SK-N-SH (cell line): Measurements from ENCODE around the gene PDE4D. TPM values are rescaled to one million over a fixed set of nuclear protein-coding genes. Genes with fewer than 3 reads are reported as not detected.

Experiments used
- CTCF ChIA-PET: fragments of 300-600, 350-600 bp; formaldehyde crosslinking; extraction: SDS; loops from one replicate; lab custom pipeline; 2021; lab: Yijun Ruan, JAX
- POLR2A ChIA-PET: fragments of 350-600 bp; sonication (Branson Sonifier 250); formaldehyde crosslinking; extraction: SDS; loops from one replicate; lab custom pipeline; 2020; ENCODE audit warnings: antibody characterized with exemption, inconsistent platforms; lab: Yijun Ruan, JAX
- DNase-seq: peaks from one replicate; pipeline ENCODE4 v3.0.0; 2012
- H2AFZ ChIP-seq: fragments of 200-600 bp; sonication (generic); 2 replicates; pipeline ENCODE4 v1.8.1; 2016; ENCODE audit warnings: antibody characterized with exemption, mild to moderate bottlenecking, low read depth
- H3F3A ChIP-seq: fragments of 200-600 bp; sonication (generic); replicated peaks from 2 replicates; pipeline ENCODE3; 2016; ENCODE audit warnings: antibody characterized with exemption, mild to moderate bottlenecking; ENCODE audit not compliant: insufficient read depth
- H3K27ac ChIP-seq, 2 experiments: fragments of 200-500 bp in 1 of 2; fragments of 200-600 bp in 1 of 2; sonication (Bioruptor generic) in 1 of 2; sonication (generic), shearing (Covaris generic) in 1 of 2; 2 replicates each; pipeline versions ENCODE4 v1.5.1 to v1.6.1; 2014 to 2016; ENCODE audit warnings: low read depth in 2 of 2, inconsistent platforms in 1 of 2, low read length in 1 of 2, mild to moderate bottlenecking in 1 of 2, mixed read lengths in 1 of 2
- H3K27me3 ChIP-seq: fragments of 200-600 bp; sonication (generic), shearing (Covaris generic); 2 replicates; pipeline ENCODE4 v1.6.1; 2016; ENCODE audit warnings: mixed run types; ENCODE audit not compliant: insufficient read depth
- H3K36me3 ChIP-seq, 2 experiments: fragments of 200-500 bp in 1 of 2; fragments of 200-600 bp in 1 of 2; sonication (Bioruptor generic) in 1 of 2; sonication (generic) in 1 of 2; replicated peaks in 1 of 2; 2 replicates each; pipeline versions ENCODE3 to v1.5.1; 2014 to 2016; ENCODE audit warnings: low read length in 1 of 2, mild to moderate bottlenecking in 1 of 2; ENCODE audit not compliant: insufficient read depth in 2 of 2, control insufficient read depth in 1 of 2
- H3K4me1 ChIP-seq, 2 experiments: fragments of 200-500 bp in 1 of 2; fragments of 200-600 bp in 1 of 2; sonication (Bioruptor generic) in 1 of 2; sonication (generic), shearing (Covaris generic) in 1 of 2; 2 replicates each; pipeline versions ENCODE4 v1.5.1 to v1.6.1; 2014 to 2016; ENCODE audit warnings: low read depth in 1 of 2, low read length in 1 of 2, mixed run types in 1 of 2; ENCODE audit not compliant: insufficient read depth in 2 of 2, control insufficient read depth in 1 of 2
- H3K4me2 ChIP-seq: fragments of 200-600 bp; sonication (generic), shearing (Covaris generic); 2 replicates; pipeline ENCODE4 v1.6.1; 2017; ENCODE audit warnings: mixed run types
- H3K4me3 ChIP-seq, 2 experiments: fragments of 200-500 bp in 1 of 2; fragments of 200-600 bp in 1 of 2; sonication (Bioruptor generic) in 1 of 2; sonication (generic), shearing (Covaris generic) in 1 of 2; 2 replicates each; pipeline versions ENCODE4 v1.5.1 to v1.8.1; 2014 to 2016; ENCODE audit warnings: low read depth in 2 of 2, inconsistent platforms in 1 of 2, low read length in 1 of 2, mild to moderate bottlenecking in 1 of 2, mixed read lengths in 1 of 2, moderate library complexity in 1 of 2
- H3K79me2 ChIP-seq: fragments of 200-600 bp; sonication (generic); 2 replicates; pipeline ENCODE4 v1.8.1; 2017; ENCODE audit warnings: mild to moderate bottlenecking; ENCODE audit not compliant: insufficient read depth
- H3K9ac ChIP-seq: fragments of 200-600 bp; sonication (generic); 2 replicates; pipeline ENCODE4 v1.6.1; 2017; ENCODE audit warnings: mixed run types
- H3K9me2 ChIP-seq: fragments of 200-600 bp; sonication (generic); 2 replicates; pipeline ENCODE4 v1.6.1; 2017; ENCODE audit warnings: mixed run types
- H3K9me3 ChIP-seq: fragments of 200-600 bp; sonication (generic); 2 replicates; pipeline ENCODE4 v1.6.1; 2017; ENCODE audit warnings: mixed run types, mild to moderate bottlenecking, moderate library complexity
- H4K20me1 ChIP-seq: fragments of 200-600 bp; sonication (generic); 2 replicates; pipeline ENCODE4 v1.6.1; 2017; ENCODE audit warnings: mild to moderate bottlenecking, mixed run types; ENCODE audit not compliant: insufficient read depth
- CTCF ChIP-seq: fragments of 200-600 bp; sonication (generic); IDR thresholded peaks from 2 replicates; pipeline ENCODE4 v1.6.1; 2017; ENCODE audit warnings: antibody characterized with exemption, mild to moderate bottlenecking, moderate library complexity
- GABPA ChIP-seq: IDR thresholded peaks from 2 replicates; pipeline ENCODE4 v1.4.0; 2012; ENCODE audit warnings: low read depth, mild to moderate bottlenecking
- JUND ChIP-seq: IDR thresholded peaks from 2 replicates; pipeline ENCODE4 v1.4.0; 2012
- MAX ChIP-seq: IDR thresholded peaks from 2 replicates; pipeline ENCODE4 v1.4.0; 2012; ENCODE audit warnings: low read depth
- MXI1 ChIP-seq: IDR thresholded peaks from 2 replicates; pipeline ENCODE4 v1.6.1; 2012; ENCODE audit warnings: mild to moderate bottlenecking, low read depth, low read length, improper control_type of control experiment
- RAD21 ChIP-seq: IDR thresholded peaks from 2 replicates; pipeline ENCODE4 v1.6.1; 2012; ENCODE audit warnings: mild to moderate bottlenecking, low read length
- SMC3 ChIP-seq: IDR thresholded peaks from 2 replicates; pipeline ENCODE4 v1.6.1; 2012; ENCODE audit warnings: low read depth, low read length, improper control_type of control experiment
- TAF1 ChIP-seq: IDR thresholded peaks from 2 replicates; pipeline ENCODE4 v1.6.1; 2012; ENCODE audit warnings: low read depth, mild to moderate bottlenecking, low read length, moderate library complexity, borderline replicate concordance
- USF2 ChIP-seq: fragments of 150-350 bp; IDR thresholded peaks from 2 replicates; pipeline ENCODE4 v1.6.1; 2017; ENCODE audit warnings: antibody characterized with exemption, low read length, low read depth, borderline replicate concordance
- ZBTB33 ChIP-seq: IDR thresholded peaks from 2 replicates; pipeline ENCODE4 v1.4.0; 2012; ENCODE audit warnings: low read depth, borderline replicate concordance
- WGBS: methylation state at CpG from one replicate; pipeline ENCODE4 v1.1.6; 2017; ENCODE audit warnings: low lambda C conversion rate; 5-methylcytosine and 5-hydroxymethylcytosine counted together
- polyA plus RNA-seq, 3 experiments: library from polyadenylated mRNA; depleted of rRNA; stranded (reverse); fragments of >200 nt; gene quantifications; 2 replicates each; pipeline ENCODE4 v1.2.3, GENCODE V29; 2012
- TF ChIP-seq, protein P1 (sequence below): IDR thresholded peaks from 2 replicates; pipeline ENCODE4 v1.4.0; 2012; ENCODE audit warnings: low read depth, borderline replicate concordance
- TF ChIP-seq, protein P2 (sequence below): IDR thresholded peaks from 2 replicates; pipeline ENCODE4; 2012

Gene PDE4D
- polyA plus RNA-seq, 1 of the 3 experiments (the other 2 are of a cell fraction) = 2.4 TPM

GRCh38 chr5:59069438-59070079 is 824.0 kb downstream of the PDE4D start (continued):
- TF ChIP-seq SMC3 (no peak), RAD21 (no peak)
- TF ChIP-seq, protein P1, sequence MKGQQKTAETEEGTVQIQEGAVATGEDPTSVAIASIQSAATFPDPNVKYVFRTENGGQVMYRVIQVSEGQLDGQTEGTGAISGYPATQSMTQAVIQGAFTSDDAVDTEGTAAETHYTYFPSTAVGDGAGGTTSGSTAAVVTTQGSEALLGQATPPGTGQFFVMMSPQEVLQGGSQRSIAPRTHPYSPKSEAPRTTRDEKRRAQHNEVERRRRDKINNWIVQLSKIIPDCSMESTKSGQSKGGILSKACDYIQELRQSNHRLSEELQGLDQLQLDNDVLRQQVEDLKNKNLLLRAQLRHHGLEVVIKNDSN = no peak

DNA sequence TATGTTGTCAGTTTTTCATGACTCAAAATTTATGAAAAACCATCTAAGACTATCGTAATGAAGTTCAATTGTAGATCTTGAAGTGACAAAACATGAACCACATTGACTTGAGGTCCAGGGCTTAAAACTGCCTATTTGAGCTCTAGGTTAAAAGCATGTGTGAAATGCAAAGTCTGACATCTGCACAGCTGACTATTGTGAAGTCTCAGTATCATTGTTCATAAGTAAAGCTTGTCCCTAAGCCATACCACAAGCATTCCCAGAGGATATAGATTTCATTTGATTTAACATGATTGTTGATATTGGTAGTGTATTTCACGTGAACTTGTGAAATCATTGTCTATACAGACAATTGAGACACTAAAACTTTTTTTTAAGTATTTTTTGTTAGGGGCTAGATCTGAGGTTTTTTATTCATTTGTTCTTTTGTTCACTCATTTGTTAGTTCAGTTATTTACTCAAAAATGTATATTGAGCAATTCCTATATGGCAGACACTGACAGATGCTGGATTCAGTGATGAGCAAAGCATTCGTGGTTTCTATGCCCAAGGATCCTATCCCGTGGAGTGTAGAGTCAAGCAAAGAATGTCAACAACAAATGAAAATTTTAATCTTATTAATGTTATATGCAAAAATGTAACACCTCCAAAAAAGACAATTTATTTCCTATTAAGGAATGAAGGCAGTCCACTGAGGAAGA is 825.4 kb downstream of the PDE4D start:
- H3K9ac ChIP-seq = no peak overlapping the region
- no peak overlapping the region for H3K27ac ChIP-seq
- H3K79me2 ChIP-seq = no peaks in the 10 kb centered on the region
- no peak overlapping the region for H2AFZ ChIP-seq
- no peaks in the 10 kb centered on the region for H3K9me2 ChIP-seq
- CTCF ChIA-PET = no interaction called here
- peaks cover 11% of the 10 kb centered on the region for H3F3A ChIP-seq
- H4K20me1 ChIP-seq = no peaks in the 10 kb centered on the region
- POLR2A ChIA-PET = no interaction called here
- no peak for DNase-seq
- no peaks in the 10 kb centered on the region for H3K36me3 ChIP-seq
- H3K4me1 ChIP-seq = no peaks in the 10 kb centered on the region; a peak in 1 of 4 replicates
- H3K4me3 ChIP-seq = no peak overlapping the region
- H3K27me3 ChIP-seq = no peaks in the 10 kb centered on the region
- H3K4me2 ChIP-seq = no peak overlapping the region
- H3K9me3 ChIP-seq = no peaks in the 10 kb centered on the region
- WGBS = 87% methylated on average over 4 of the region's 4 CpGs
- TF ChIP-seq GABPA (no peak), MXI1 (no peak), ZBTB33 (no peak), CTCF (no peak), JUND (no peak), TAF1 (no peak), USF2 (no peak), MAX (no peak)
- TF ChIP-seq, protein P2, sequence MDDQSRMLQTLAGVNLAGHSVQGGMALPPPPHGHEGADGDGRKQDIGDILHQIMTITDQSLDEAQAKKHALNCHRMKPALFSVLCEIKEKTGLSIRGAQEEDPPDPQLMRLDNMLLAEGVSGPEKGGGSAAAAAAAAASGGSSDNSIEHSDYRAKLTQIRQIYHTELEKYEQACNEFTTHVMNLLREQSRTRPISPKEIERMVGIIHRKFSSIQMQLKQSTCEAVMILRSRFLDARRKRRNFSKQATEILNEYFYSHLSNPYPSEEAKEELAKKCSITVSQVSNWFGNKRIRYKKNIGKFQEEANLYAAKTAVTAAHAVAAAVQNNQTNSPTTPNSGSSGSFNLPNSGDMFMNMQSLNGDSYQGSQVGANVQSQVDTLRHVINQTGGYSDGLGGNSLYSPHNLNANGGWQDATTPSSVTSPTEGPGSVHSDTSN = no peak
- TF ChIP-seq, protein P1 = no peak
